Kidney (tissue), 14 donors: ENCODE results near the gene NDUFV1. TPM values are rescaled to one million over a fixed set of nuclear protein-coding genes. Genes with fewer than 3 reads are reported as not detected.

ENCODE experiments used
- DNase-seq, 5 donors: peaks; one replicate each; pipeline ENCODE4 v3.0.0-alpha.2; 2013 to 2020
- FAIRE-seq: peaks from 2 replicates; lab custom pipeline; 2012; peaks lifted over from hg19 to GRCh38; lab: Jason Lieb, UNC
- H3K27ac ChIP-seq, 2 donors: one replicate each; pipeline ENCODE4 v1.7.0; 2013; ENCODE audit warnings: low read depth in 2 of 2, low read length in 2 of 2, inconsistent platforms in 1 of 2
- H3K27me3 ChIP-seq: one replicate; pipeline ENCODE4 v1.7.1; 2013; ENCODE audit warnings: low read length, inconsistent platforms; ENCODE audit not compliant: control insufficient read depth, insufficient read depth
- H3K36me3 ChIP-seq, 3 donors: one replicate each; pipeline versions ENCODE4 v1.7.0 to v1.7.1; 2013; ENCODE audit warnings: low read length in 3 of 3, control low read depth in 1 of 3, inconsistent platforms in 1 of 3; ENCODE audit not compliant: insufficient read depth in 3 of 3, control insufficient read depth in 2 of 3
- H3K4me1 ChIP-seq, 3 donors: one replicate each; pipeline versions ENCODE4 v1.7.0 to v1.7.1; 2013; ENCODE audit warnings: low read length in 3 of 3, inconsistent platforms in 1 of 3, low read depth in 1 of 3; ENCODE audit not compliant: control insufficient read depth in 2 of 3, insufficient read depth in 2 of 3
- H3K4me3 ChIP-seq, 3 donors: one replicate each; pipeline versions ENCODE4 v1.7.0 to v1.8.1; 2013; ENCODE audit warnings: low read length in 3 of 3, control low read depth in 1 of 3, inconsistent platforms in 1 of 3
- H3K9ac ChIP-seq, 3 donors: one replicate each; pipeline versions ENCODE4 v1.7.0 to v1.7.1; 2013; ENCODE audit warnings: low read length in 3 of 3, control low read depth in 1 of 3, inconsistent platforms in 1 of 3
- H3K9me3 ChIP-seq, 3 donors: one replicate each; pipeline versions ENCODE4 v1.7.0 to v1.7.1; 2013; ENCODE audit warnings: low read length in 3 of 3, control low read depth in 1 of 3, inconsistent platforms in 1 of 3; ENCODE audit not compliant: control insufficient read depth in 2 of 3, insufficient read depth in 1 of 3
- intact Hi-C: fragments of 100-400 bp; cut with DNase I; formaldehyde crosslinking; loops from one replicate; pipeline ENCODE4 v1.11.1; 2022
- polyA plus RNA-seq: library from polyadenylated mRNA; stranded (reverse); fragments of 350-450 nt; fragmentation: Illumina TruSeq; extraction: RNeasy Lipid Tissue Mini Kit (QIAGEN cat#74804); gene quantifications from one replicate; pipeline ENCODE4 v1.2.3, GENCODE V29; 2014; ENCODE audit warnings: low read depth, low replicate concordance; ENCODE audit not compliant: insufficient read depth
- total RNA-seq: library from RNA; stranded (reverse); fragmentation: NEBNext Ultra II Directional; extraction: Animal tissue kit (Norgen Biotek cat#: 25700); gene quantifications from one replicate; pipeline ENCODE4 v1.2.1, GENCODE V29; 2021
- TF ChIP-seq, protein P1 (sequence below): IDR thresholded peaks from 3 replicates; pipeline ENCODE4 v1.5.1; 2012; ENCODE audit warnings: mild to moderate bottlenecking, moderate library complexity, borderline replicate concordance; ENCODE audit not compliant: insufficient read depth; ENCODE audit errors: extremely low read depth
- donor health status: control.
- donor health status: control.
- donor health status: control.
- donor health status: control.
- donor health status: control.
- donor health status: DM: yes; HTN: yes; CAD: no.
- donor health status: Normal renal cell carcinoma (clear cell type).

NDUFV1 gene
- total and polyA plus RNA-seq, 2 donors from 2014 or later: 191 to 395 TPM

DNA sequence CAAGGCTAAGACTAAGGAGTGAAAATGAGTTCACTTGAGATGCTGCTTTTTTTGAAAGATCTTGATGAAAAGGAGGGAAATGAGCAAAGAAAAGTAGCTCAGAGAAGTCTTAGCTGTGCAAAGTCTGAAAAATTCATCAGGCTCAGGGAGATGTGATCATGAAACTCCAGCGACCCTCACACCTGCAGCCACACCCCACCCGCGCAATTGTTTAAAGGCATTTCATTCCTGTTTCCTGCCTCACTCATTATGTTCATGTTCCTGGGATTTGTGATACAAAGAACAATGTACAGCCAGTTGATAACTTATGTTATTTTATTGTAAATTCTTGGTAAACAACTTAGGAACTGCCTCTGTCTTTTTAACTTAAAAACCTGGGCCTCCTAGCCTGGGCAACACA lies 31.8 kb upstream of the NDUFV1 start:
- TF ChIP-seq, protein P1, sequence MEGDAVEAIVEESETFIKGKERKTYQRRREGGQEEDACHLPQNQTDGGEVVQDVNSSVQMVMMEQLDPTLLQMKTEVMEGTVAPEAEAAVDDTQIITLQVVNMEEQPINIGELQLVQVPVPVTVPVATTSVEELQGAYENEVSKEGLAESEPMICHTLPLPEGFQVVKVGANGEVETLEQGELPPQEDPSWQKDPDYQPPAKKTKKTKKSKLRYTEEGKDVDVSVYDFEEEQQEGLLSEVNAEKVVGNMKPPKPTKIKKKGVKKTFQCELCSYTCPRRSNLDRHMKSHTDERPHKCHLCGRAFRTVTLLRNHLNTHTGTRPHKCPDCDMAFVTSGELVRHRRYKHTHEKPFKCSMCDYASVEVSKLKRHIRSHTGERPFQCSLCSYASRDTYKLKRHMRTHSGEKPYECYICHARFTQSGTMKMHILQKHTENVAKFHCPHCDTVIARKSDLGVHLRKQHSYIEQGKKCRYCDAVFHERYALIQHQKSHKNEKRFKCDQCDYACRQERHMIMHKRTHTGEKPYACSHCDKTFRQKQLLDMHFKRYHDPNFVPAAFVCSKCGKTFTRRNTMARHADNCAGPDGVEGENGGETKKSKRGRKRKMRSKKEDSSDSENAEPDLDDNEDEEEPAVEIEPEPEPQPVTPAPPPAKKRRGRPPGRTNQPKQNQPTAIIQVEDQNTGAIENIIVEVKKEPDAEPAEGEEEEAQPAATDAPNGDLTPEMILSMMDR: no peak
- H3K27me3 ChIP-seq: no peaks in the 10 kb centered on the region
- no peak overlapping the region for H3K27ac ChIP-seq
- no peak for FAIRE-seq
- intact Hi-C loops: no loop called here
- H3K9ac ChIP-seq: no peak overlapping the region
- DNase-seq: no peak
- no peak overlapping the region for H3K4me3 ChIP-seq
- H3K9me3 ChIP-seq: no peaks in the 10 kb centered on the region
- H3K4me1 ChIP-seq: peaks cover 0 to 9% (median 0%) of the 10 kb centered on the region in 3 donors
- H3K36me3 ChIP-seq: no peaks in the 10 kb centered on the region

DNA sequence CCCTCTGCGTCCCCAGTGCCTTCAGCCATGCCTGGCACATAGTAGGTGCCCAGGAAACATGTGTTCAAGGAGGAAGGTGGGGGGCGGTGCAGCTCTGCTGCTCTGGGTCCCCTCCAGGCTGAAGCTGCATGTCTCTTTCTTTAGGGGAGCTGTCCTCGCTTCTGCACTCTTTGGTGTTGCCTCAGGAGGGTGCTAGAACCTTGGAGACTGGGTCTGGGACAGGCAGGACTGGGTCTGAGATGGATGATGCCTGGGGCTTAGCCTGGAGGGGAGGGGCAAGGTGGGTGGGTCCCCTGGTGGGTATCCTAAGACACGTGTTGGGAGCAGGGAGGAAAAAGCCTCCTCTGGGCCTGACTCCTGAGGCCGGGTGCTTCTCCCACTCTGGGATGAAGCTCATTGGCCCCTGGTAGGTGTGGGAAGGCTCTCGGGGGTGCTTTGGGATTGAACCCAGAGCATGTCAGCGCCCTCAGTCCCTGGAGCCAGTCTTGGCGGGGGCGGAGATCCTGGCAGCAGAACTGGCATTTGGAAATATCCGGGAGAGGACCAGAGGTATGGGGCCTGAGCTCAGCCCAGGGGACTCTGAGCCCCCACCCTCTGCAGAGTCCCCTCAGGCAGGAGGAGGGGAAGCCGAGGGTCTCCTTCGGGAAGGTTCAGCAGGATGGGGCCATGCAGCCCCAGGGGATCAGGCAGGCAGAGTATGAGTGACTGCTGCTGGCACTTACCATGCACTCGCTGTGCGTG lies 29.8 kb upstream of the NDUFV1 start:
- FAIRE-seq (no peak), DNase-seq (peak in 1 of 5 donors; percentile 53)
- Histone ChIP-seq H3K27me3 (no peaks in the 10 kb centered on the region), H3K36me3 (no peaks in the 10 kb centered on the region), H3K9me3 (no peaks in the 10 kb centered on the region), H3K9ac (no peak overlapping the region), H3K4me3 (no peak overlapping the region), H3K27ac (no peak overlapping the region), H3K4me1 (peaks cover under 1 to 9% (median under 1%) of the 10 kb centered on the region in 3 donors)
- TF ChIP-seq, protein P1: peak; percentile 7
- intact Hi-C loops: no loop called here

DNA sequence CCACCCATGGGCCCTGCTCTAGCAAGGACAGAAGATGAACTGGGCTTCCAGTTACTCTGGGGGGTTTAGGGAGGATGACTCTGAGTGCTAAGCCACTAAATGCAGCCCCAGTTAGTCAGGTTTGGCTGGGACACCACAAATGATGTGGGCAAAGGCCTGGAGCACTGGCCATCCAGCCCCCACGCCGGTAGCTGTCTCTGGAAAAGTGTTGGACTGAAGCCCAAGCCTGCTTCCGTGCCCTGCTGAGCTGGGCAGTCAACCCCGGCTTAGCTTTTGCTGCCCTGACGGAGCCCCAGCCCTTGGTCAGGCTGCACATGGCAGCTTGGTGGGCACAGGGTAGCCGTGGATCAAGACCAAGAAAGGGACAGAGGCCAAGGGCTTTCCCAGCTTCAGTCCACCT lies 28.8 kb upstream of the NDUFV1 start:
- H3K9me3 ChIP-seq: no peaks in the 10 kb centered on the region
- H3K36me3 ChIP-seq: no peaks in the 10 kb centered on the region
- H3K27me3 ChIP-seq: no peaks in the 10 kb centered on the region
- no peak overlapping the region for H3K4me3 ChIP-seq
- DNase-seq (no peak), FAIRE-seq (no peak)
- no peak overlapping the region for H3K27ac ChIP-seq
- H3K9ac ChIP-seq: no peak overlapping the region
- TF ChIP-seq, protein P1: no peak
- H3K4me1 ChIP-seq: peaks cover 7 to 12% (median 7%) of the 10 kb centered on the region in 3 donors
- intact Hi-C loops: no loop called here
